GM15510 (cell line): Measurements from ENCODE around the gene NTM.

Experiments used
- POLR2A ChIP-seq: IDR thresholded peaks from 3 replicates; pipeline ENCODE4 v1.6.1; 2011; ENCODE audit warnings: borderline replicate concordance; ENCODE audit not compliant: insufficient read length; ENCODE audit errors: extremely low read depth

Gene NTM

DNA sequence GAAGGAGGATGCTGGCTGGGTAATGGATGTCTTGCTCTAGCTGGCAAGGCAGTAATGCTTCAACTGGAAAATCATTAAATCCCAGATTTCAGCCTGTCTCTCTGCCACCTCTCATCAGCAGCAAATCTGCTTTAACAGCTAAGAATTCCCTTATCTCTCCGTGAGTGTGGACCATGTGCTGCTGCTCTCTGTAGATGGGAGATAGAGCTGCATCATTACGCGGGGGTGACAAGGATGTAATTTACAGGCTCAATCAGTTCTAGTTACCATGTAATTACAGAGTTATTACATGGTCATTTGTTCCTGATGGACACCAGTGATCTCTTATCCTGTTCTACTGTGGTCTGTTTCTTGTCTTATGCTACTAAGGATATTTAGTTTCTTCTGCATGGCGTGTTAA is 665.4 kb downstream of the NTM start:
- no peak for TF ChIP-seq POLR2A

DNA sequence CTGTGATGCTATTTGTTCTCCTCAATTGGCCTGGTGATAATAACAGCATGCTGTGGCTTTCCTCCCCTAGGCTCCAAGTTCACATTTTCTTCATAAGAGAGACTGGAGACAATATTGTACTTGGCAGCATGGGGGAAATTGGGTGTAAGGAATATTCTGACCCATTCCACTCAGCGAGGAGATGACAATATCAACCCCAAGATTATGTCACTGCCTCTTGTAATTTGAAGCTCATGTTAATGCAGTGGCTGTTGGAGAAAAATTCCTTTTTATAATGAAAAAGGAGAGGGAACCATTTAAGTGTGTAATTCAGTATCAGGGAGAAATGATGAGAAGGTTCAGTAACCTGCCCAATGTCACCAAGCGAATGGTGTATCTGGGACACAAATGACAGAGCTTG is 665.8 kb downstream of the NTM start:
- TF ChIP-seq POLR2A = no peak

DNA sequence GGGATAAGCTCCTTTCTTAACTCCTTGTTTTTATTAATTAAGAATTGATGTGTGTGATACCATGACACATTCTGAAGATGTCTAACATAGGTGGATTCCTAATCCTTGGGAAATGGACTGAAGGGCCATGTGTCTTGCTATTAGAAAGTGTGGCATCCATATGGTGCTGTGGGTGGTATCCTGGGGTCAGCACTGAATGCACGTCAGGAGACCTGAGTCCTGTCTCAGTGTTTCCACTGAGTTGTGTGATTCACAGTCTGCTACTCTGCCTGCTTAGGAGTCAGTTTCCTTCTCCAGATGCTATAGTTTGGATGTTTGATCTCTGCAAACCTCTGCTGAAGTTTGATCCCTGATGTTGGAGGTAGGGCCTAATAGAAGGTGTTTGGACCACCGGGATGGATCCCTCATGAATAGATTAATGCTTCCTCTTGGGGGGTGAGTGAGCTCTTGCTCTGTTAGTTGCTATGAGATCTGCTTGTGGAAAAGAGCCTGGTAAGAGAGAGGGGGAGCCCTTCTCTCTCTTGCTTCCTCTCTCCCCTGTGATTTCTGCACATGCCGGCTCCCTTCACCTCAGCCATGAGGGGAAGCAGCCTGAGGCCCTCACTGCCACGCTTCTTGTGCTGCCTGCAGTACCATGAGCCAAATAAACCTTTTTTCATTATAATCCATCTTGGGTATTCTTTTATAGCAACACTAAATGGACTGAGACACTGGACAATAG is 666.5 kb downstream of the NTM start:
- no peak for TF ChIP-seq POLR2A

DNA sequence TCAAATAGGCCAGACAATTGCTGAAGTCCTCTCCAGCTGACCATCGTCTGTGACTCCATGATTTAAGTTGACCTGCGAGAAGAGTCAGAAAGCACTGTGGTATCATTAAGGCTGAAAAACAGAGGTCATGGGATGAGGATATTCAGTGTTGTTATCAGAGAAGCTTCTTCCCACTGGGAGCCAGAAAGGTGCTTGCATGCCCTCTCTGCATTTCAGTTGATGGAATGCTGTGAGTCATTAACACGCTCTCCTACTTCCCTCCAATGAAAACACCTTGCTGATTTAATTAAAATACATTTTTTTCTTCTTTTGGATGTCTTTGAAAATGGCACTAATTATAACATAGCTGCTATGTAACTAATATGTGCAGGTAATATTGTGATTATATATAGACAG is 667.0 kb downstream of the NTM start:
- TF ChIP-seq POLR2A = no peak

DNA sequence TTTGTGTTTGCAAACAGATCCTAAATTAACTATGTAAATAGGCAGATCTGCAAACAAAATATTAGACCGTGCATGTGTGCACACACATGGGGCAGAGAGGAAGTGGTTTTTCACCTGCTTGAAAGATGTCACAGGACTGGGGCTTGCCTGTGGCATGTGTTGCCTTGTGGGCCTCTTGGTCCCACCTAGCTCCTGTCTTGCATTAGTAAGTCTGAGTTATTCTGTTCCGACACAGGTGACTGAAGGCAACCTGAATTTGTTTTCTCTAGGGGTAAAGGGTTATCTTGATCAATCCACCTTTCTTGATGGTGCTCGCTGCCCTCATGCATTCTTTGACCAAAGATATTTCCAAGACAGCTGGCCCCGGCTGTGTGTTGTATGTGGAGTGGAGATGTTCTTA is 667.5 kb downstream of the NTM start:
- TF ChIP-seq POLR2A = no peak

DNA sequence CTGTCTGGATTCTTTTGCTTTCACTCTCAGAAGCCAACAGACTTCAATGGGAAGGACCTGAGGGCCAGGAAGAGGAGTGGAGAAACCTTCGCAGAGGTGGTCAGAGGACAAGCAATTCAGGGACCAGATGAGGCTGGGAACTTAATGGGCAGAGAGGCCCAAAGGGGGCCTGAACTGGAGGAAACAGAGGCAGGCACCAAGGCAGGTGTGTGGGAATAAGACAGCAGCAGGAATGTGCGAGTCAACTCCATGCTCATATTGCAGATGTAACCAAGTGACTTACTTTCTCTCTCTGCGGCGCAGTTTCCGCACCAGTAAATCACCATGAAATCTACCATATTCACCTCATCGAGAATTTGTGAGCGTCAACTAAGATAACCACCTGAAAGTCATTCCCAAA is 669.1 kb downstream of the NTM start:
- no peak for TF ChIP-seq POLR2A

DNA sequence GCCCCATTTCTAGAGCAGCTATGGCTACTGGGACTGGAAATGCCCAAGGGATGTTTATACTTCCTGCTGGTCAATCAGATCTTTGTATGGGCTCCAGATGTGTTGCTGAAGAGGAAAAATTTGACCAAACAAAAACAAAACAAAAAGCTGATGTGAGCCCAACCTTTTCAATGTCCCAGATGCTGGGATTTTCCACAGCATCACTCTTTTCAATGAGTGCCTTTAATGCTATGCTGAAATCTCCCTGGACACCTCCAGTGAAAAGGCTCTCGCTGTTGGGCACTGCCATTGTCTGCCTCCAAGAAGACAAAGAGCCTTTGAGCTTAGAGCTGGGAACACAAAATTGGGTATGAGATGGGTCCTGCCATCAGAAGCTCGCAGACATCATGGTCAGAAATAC is 671.9 kb downstream of the NTM start:
- no peak for TF ChIP-seq POLR2A

DNA sequence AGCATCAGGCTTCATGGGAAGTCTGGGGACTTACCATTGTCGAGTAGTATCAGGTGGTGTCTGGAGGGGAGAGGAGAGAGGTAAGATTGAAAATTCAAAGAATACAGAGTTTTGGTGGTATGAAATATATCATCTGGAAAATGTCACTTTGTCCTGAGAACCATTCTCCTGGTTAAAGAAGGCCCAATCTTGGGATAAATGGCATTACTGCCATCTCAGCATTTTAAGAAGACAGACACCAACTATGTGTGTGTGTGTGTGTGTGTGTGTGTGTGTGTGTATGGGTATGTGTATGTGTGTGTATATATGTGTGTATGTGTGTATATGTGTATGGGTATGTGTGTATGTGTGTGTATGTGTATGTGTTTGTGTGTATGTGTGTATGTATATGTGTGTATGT is 673.3 kb downstream of the NTM start:
- TF ChIP-seq POLR2A = no peak

DNA sequence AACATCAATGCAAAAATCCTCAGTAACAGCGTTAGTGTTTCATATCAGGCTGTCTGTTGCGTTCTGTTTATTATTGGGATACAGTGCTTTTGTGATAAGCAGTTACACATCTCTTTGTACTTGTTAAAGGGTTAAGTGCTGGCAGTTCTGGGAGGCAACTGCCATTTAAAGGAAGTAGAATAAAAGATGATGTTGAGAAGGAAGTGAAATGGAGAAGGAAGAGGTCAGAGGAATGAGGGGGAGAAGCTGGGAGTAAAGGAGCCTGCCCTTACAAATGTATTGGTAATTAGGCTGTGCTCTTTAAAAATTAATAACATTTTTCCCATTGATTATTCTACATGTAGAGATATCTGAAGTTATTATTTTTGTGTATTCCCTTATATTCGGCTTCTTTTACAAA is 674.7 kb downstream of the NTM start:
- TF ChIP-seq POLR2A = no peak

DNA sequence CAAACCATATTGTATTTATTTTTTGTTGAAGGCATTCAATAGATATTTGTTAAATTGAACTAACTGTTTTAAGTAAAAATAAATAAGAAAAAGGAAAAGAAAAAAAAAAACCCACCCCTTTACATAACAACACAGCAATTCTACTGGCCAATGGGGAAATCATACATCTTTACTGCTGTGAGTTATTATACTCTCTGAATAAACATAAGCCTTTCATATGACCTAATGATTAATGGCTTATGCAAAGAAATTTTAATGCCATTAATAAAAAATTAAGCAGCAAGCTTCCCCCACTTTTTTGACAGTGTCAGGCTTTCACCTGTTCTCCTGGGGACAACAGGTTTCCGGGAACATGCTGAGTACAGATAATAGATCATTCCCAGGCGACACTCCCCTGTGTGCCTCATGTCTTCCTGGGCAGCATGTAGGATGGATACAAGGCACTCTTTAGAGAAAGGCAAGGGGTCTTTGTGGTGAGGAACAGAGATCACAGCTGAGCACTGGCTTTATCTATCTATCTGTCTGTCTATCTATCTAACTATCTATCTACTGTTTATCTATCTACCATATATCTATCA is 676.0 kb downstream of the NTM start:
- no peak for TF ChIP-seq POLR2A

DNA sequence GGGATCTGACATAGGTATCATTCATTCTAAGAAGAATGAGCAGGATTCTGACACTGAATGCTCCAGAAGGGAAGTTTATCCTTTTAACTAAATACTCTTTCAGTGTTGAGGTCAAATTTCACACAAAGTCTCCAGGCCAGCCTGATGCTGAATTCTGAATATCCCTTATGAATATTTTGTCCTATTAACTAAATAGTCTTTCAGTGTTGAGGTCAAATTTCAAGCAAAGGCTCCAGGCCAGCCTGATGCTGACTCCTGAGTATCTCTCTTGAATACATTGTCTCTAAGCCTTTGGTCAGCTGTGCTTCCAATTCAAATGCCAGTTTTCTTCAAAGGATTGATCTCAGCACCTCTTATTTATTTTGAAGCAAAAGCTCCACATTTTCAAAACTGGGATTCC is 676.8 kb downstream of the NTM start:
- TF ChIP-seq POLR2A = no peak

DNA sequence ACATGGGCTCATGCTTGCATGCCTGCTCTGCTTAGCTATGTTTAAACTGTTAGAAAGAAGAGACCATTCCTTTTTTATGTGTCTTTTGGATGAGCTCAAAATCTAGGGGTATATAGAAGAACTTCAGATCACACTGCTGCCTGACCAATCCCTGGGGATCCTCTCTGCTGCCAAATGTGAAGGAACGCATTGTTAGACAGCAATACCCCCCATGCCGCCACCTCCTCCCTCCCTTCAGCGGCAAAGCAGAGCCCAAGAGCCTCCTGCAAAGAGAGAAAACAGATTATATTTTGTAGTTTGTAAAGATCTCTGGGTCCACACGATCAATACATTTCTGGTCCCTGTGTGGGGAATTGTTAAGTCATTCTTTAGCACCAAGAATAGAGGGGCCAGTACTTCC is 677.6 kb downstream of the NTM start:
- no peak for TF ChIP-seq POLR2A

DNA sequence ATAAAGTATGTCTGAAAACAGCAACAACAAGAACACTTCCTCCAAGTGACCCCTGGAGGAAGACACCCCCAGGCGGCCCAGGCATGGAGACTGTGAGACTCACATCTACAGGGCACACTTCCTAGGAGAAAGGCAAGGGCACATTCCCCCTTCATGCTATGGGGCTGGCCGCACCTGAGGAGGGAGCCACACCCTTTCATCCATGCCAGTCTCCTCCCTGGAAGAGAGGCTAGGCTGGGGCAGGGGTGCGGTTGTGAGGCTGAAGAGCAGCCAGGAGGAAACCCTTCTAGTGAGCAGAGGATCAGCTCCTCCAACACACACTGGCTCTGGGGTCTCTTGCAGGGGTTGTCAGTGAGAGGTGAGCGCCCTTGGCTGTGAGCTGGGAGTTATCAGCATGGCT is 678.8 kb downstream of the NTM start:
- TF ChIP-seq POLR2A = no peak

DNA sequence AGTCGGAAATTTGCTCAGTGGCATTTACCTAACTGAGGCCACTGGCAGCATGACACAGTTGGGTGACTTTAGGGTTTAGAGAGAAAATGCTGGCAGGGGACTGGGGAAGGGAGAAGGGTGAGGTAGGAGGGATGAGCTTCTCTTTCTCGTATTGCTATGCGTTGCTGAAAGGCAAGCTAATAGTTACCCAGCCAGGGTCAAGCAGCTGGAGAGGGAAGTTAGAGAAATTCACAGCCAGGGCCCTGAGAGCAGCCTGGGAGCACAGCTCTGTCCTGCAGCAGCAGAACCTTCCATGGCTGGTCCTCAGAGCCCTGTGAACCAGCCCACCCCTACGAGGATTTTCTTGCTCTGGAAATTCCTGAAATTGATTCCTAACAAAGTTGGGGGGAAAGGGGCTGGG is 679.6 kb downstream of the NTM start:
- no peak for TF ChIP-seq POLR2A

DNA sequence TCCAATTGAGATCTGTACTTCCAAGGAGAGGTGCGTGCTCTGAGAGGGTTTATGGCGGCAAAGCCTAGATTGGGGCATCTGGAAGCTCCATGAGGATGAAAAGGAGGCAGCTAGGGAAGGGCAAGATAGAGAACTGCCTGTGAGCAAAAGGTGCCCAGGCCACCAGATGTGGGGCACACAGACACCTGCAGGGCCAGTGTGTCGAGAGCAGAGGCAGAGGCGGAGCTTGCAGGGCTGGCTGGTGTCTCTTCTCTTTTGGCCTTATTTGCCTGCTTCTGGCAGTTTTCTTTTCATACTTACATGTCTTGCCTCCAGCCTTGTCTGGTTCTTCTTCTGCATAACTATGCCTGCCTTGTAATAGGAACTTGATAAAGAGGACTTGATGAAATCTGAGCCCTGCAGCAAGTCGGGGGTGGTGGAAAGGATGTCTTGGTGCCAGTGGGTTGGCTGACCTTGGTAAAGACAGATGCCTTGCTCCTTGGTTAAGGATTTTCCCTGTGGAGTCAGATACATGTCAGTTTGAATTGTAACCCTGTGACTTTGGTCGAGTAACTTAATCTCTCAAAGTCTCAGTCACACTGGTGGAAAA is 680.3 kb downstream of the NTM start:
- TF ChIP-seq POLR2A = no peak

DNA sequence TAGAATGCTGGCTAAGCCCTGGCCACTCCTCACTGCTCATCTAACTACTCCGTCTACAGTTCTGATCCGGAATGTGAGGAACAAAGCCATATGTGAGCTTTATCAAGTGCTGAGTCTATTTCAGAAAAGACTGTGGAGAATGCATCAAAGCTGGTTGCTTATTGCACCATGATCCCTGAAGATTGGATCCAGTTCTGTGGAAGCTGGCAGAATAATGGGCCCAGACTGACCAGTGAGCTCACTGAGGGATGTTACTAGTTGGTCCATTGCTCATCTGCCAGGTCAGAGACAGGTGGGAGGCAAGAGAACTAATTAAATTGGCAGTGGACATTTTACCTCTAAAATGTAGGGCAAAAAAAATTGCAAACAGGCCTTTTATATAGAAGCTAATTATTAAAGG is 681.3 kb downstream of the NTM start:
- no peak for TF ChIP-seq POLR2A
